Measurements from ENCODE around the gene WRAP73.

Gene WRAP73

DNA sequence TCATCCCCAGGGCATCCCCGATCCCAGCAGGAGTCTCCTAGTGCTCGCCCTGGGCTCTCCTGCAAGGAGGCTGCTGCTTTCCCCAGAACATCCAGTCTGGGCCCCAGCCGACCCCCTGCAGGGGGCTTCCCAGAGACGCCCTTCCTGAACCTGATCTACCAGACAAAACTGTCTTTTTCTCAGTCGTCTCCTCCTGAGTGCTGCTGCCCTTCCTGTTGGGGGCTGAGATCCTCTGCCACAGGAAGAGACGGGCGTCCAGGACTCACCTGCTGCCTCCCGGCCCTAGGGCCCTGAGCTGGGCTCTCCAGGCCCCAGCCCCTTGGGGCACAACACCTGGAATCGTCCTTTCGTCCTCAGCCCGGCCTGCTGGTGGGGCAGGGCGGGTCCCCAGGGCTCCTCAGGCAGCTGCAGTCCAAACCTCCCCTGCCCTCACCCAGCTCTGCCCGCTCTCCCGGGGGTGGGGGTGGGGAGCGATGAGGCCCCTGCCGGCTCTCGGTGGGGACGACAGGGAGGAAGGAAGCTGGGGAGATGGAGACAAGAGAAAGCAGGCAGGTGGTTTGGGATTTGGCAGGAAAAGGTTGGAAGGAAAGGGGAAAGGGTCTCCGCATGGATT, 39.3 kb upstream of the WRAP73 start:
- TF ChIP-seq, protein P1, sequence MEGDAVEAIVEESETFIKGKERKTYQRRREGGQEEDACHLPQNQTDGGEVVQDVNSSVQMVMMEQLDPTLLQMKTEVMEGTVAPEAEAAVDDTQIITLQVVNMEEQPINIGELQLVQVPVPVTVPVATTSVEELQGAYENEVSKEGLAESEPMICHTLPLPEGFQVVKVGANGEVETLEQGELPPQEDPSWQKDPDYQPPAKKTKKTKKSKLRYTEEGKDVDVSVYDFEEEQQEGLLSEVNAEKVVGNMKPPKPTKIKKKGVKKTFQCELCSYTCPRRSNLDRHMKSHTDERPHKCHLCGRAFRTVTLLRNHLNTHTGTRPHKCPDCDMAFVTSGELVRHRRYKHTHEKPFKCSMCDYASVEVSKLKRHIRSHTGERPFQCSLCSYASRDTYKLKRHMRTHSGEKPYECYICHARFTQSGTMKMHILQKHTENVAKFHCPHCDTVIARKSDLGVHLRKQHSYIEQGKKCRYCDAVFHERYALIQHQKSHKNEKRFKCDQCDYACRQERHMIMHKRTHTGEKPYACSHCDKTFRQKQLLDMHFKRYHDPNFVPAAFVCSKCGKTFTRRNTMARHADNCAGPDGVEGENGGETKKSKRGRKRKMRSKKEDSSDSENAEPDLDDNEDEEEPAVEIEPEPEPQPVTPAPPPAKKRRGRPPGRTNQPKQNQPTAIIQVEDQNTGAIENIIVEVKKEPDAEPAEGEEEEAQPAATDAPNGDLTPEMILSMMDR (IDR thresholded peaks at IDR 0.05; ENCODE audit: control extremely low read depth, extremely low read depth, low read depth, missing control alignments), result no peak
- no peak for DNase-seq (ENCODE audit: extremely low spot score)
- POLR2A ChIA-PET, result no interaction called here
- CTCF ChIA-PET, result interaction anchor here (1.5 kb wide), 1 partner anchor 35 kb away, joined by 4 read pairs; no protein-coding TSS in a partner anchor

DNA sequence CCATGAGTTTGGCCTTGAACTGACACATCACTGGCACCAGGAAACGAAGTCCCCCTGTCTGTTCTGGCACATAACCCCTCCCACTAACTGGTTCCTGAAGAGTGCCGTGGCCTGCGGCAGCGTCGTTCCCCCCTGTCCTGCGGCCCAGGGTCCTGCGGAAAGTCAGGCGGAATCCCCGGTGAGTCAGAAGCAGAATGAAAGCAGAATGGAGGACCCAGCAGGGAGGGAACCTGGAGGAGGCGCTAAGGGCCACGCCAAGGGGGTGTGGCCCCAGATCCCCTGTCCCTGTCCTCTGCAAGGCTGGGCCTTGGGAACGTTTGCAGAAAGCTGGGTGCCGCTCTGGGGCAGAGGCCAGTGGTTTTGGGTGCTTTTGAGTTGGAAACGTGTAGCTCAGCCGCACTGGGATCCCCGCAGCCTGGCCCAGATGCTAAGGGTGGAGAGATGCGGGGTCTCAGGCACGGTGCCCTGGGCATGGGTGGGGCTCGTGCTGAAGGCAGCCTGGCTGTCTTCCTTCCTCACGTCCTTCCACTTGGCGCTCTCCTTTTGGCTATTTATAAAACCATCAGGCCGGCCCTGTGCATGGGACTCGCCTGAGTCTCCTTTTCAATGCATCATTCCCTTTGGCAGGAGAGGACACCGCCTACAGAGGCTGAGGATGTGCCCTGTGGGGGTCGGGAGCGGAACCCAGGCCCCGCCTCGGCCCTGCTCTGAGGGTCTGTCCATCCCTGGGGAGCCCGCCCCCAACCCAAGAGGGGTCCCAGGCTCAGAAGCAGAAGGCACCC, 38.6 kb upstream of the WRAP73 start:
- ChIA-PET POLR2A (no interaction called here), CTCF (interaction anchor here (1.5 to 2.5 kb wide), 3 partner anchors 12 to 36 kb away, joined by 4 to 8 read pairs (median 5); no protein-coding TSS in a partner anchor)
- DNase-seq (ENCODE audit: extremely low spot score), result peak; percentile 72
- TF ChIP-seq, protein P1 (IDR thresholded peaks at IDR 0.05; ENCODE audit: control extremely low read depth, extremely low read depth, low read depth, missing control alignments), result no peak

DNA sequence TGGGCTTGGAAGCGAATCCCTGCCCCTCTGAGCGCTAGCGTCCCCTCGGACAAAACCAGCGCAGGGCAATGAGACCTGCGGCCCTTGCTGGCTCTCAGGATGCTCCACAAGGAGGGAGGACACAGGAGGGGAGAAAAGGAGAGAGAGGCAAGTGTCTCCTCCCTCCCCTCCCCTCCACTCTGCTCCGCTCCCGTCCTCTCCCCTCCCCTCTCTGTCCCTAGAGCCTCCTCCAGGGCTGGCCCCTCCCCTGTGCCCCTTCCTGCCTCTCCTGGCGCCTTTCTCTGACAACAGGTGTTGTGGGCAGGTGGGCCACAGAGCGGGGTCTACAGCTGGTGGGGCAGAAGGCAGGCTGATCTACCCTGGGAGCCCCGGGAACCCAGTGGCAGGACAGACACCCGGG, 37.6 kb upstream of the WRAP73 start:
- TF ChIP-seq, protein P1 (IDR thresholded peaks at IDR 0.05; ENCODE audit: control extremely low read depth, extremely low read depth, low read depth, missing control alignments), result no peak
- POLR2A ChIA-PET, result no interaction called here
- CTCF ChIA-PET, result interaction anchor here (1.8 to 2.5 kb wide), 2 partner anchors 10 to 37 kb away, joined by 5 to 8 read pairs; no protein-coding TSS in a partner anchor
- no peak for DNase-seq (ENCODE audit: extremely low spot score)

DNA sequence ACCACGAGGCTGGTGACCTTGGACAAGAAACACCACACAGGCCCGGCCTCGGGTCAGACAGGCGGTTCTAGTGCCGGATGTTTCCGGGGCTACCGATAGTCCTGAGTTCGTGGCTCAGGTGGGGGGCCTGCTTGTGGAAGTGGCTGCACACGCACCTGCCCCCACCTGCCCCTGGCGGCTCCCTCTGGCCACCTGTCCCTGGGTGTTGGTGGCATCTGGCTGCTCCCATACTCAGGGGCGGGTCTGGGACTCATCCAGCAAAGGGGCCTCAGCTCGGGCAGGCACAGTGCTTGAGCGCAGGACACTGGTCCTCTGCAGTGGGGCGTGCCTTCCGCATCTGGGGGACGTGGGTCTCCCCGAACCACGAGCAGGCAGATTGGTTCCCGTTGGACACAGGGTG, 36.0 kb upstream of the WRAP73 start:
- no peak for DNase-seq (ENCODE audit: extremely low spot score)
- TF ChIP-seq, protein P1 (IDR thresholded peaks at IDR 0.05; ENCODE audit: control extremely low read depth, extremely low read depth, low read depth, missing control alignments), result no peak
- CTCF ChIA-PET, result interaction anchor here (1.2 to 2.5 kb wide), 3 partner anchors 9 to 18 kb away, joined by 3 to 8 read pairs (median 8); no protein-coding TSS in a partner anchor
- POLR2A ChIA-PET, result no interaction called here

DNA sequence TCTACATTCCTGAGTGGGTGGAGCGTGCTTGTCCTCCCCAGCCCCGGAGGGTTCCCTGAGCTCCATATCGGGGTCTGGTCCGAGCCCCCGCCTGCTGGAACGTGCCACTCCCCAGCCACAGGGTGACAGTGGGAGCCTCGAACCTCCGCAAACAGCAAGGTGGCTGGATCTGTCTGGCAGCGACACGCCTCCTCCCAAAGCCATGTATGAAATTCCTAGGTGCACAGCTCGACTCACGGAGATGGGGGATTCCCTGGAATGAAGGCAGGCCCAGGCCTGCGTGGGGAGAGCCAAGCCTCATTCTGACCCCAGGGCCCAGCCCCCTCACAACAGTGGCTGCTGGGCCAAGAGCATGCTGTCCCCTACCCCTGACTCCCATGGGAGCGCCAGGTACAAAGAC, 35.3 kb upstream of the WRAP73 start:
- TF ChIP-seq, protein P1 (IDR thresholded peaks at IDR 0.05; ENCODE audit: control extremely low read depth, extremely low read depth, low read depth, missing control alignments), result no peak
- no peak for DNase-seq (ENCODE audit: extremely low spot score)
- POLR2A ChIA-PET, result no interaction called here
- CTCF ChIA-PET, result interaction anchor here (2.1 kb wide), 1 partner anchor 18 kb away, joined by 8 read pairs; no protein-coding TSS in a partner anchor

DNA sequence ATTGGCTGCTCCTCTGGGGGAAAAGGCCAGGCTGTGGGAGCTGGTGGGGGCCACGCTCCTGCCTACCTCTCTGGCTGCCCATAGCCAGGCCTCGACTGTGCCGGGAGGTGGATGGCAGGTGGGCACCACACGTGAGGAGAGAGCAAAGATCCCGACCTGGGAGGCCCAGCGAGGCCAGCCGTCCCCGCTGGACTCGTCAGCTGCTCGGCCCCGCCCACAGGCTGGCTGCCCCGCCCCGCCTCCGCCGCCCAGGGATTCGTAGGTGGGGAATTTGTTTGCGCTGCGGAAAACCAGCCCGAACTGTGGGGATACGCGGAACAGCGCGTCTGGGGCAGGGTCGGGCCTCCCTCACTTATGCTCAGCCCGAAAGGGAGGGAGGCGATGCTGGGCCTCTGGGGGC, 34.1 kb upstream of the WRAP73 start:
- no peak for DNase-seq (ENCODE audit: extremely low spot score)

More for the DNA sequence above, 34.1 kb upstream of the WRAP73 start:
- TF ChIP-seq, protein P1 (IDR thresholded peaks at IDR 0.05; ENCODE audit: control extremely low read depth, extremely low read depth, low read depth, missing control alignments), result no peak
- ChIA-PET CTCF (interaction anchor here (1.1 kb wide), 1 partner anchor 13 kb away, joined by 3 read pairs; no protein-coding TSS in a partner anchor), POLR2A (no interaction called here)

Data from GM10248 (cell line).